Stimulated activated CD8-positive, alpha-beta memory T cell treated with anti-CD3 and anti-CD28 coated beads, Interleukin-2, amount 100 ng/mL, for 48 hours (primary cell): ENCODE results near the gene CLEC14A.

Source experiments
- DNase-seq, 2 donors: peaks; one replicate each; pipeline ENCODE4 v3.0.0-alpha.2; 2020; ENCODE audit warnings: low read depth in 2 of 2

CLEC14A gene

GRCh38 chr14:38255673-38256532, at the start of gene CLEC14A:
CLEC14A (minus strand) TSS chr14:38256093; CDS start chr14:38256022, 71 bp downstream.
- DNase-seq: no peak

GRCh38 chr14:38302966-38303365, 47.1 kb upstream of the CLEC14A start:
- no peak for DNase-seq

GRCh38 chr14:38302034-38302433, 46.1 kb upstream of the CLEC14A start:
- DNase-seq: no peak

- DNase-seq: no peak
These were observed 41.8 kb upstream of the CLEC14A start for GRCh38 chr14:38297681-38298080.

- no peak for DNase-seq
These were observed 36.0 kb upstream of the CLEC14A start for GRCh38 chr14:38291681-38292467.

GRCh38 chr14:38290601-38291188, 34.8 kb upstream of the CLEC14A start:
- DNase-seq: no peak

GRCh38 chr14:38286452-38286851, 30.6 kb upstream of the CLEC14A start:
- DNase-seq: no peak

- DNase-seq: no peak
These were observed 30.1 kb upstream of the CLEC14A start for GRCh38 chr14:38285962-38286361.

GRCh38 chr14:38282936-38283335, 27.0 kb upstream of the CLEC14A start:
- no peak for DNase-seq

GRCh38 chr14:38280081-38280480, 24.2 kb upstream of the CLEC14A start:
- no peak for DNase-seq

- no peak for DNase-seq
These were observed 23.7 kb upstream of the CLEC14A start for GRCh38 chr14:38279572-38279971.

- no peak for DNase-seq
These were observed 22.1 kb upstream of the CLEC14A start for GRCh38 chr14:38278035-38278434.

GRCh38 chr14:38262844-38263243, 7.0 kb upstream of the CLEC14A start:
- DNase-seq: no peak

GRCh38 chr14:38261620-38262019, 5.7 kb upstream of the CLEC14A start:
- no peak for DNase-seq

- no peak for DNase-seq
These were observed 1.6 kb upstream of the CLEC14A start for GRCh38 chr14:38257507-38257906.

GRCh38 chr14:38256533-38256840, 594 bp upstream of the CLEC14A start:
- DNase-seq: no peak

GRCh38 chr14:38255408-38255672, 553 bp downstream of the CLEC14A start:
- DNase-seq: no peak

- no peak for DNase-seq
These were observed 1.1 kb downstream of the CLEC14A start for GRCh38 chr14:38254571-38255407.

GRCh38 chr14:38253676-38254075, 2.2 kb downstream of the CLEC14A start:
- DNase-seq: no peak

GRCh38 chr14:38252066-38252710, 3.7 kb downstream of the CLEC14A start:
- no peak for DNase-seq

GRCh38 chr14:38250331-38250730, 5.6 kb downstream of the CLEC14A start:
- DNase-seq: no peak
